ENCODE measurements around the gene P4HTM. TPM values are rescaled to one million over a fixed set of nuclear protein-coding genes. Genes with fewer than 3 reads are reported as not detected.

Gene P4HTM
- total and polyA plus RNA-seq, 2 donors (not counting 3 experiments of a cell fraction or from before 2014, with no cell fraction given): 23.0 to 32.7 TPM

GRCh38 chr3:49007771-49008528 lies 17.9 kb downstream of the P4HTM start:
- H3K79me2 ChIP-seq (ENCODE audit: control insufficient read depth, insufficient read depth, low read length): peaks cover 35% of the 10 kb centered on the region
- CTCF ChIA-PET: interaction anchor here (0.9 to 12.8 kb wide), 8 partner anchors 8 to 441 kb away, joined by 4 to 254 read pairs (median 9); partner anchors contain the start of genes DALRD3, IMPDH2, NDUFAF3 and P4HTM

More at GRCh38 chr3:49007771-49008528, 17.9 kb downstream of the P4HTM start:
- Histone ChIP-seq H3K9ac (replicated peaks; ENCODE audit: extremely low read depth, insufficient read depth, low read length) (peak overlapping the region; percentile 96), H3K27me3 (ENCODE audit: control insufficient read depth in 2 of 2, insufficient read depth in 2 of 2, low read length in 2 of 2) (no peaks in the 10 kb centered on the region), H3K36me3 (ENCODE audit: control insufficient read depth in 2 of 2, extremely low read depth in 1 of 2, insufficient read depth in 2 of 2, low read length in 2 of 2) (peaks cover 0 to 16% of the 10 kb centered on the region in 2 experiments), H2AFZ (ENCODE audit: low read depth, low read length) (peak overlapping the region; percentile 0), H3K4me2 (ENCODE audit: insufficient read depth, low read length) (peak overlapping the region; percentile 70), H3K9me3 (replicated peaks; ENCODE audit: control insufficient read depth, insufficient read depth, low read length) (no peaks in the 10 kb centered on the region), H3K4me1 (ENCODE audit: control insufficient read depth, extremely low read depth, insufficient read depth, low read length) (peaks cover 15% of the 10 kb centered on the region), H4K20me1 (replicated peaks; ENCODE audit: control insufficient read depth, extremely low read depth, insufficient read depth, low read length) (no peaks in the 10 kb centered on the region), H3K4me3 (replicated peaks in 1 of 3; ENCODE audit: insufficient read depth in 1 of 3, low read depth in 1 of 3, low read length in 3 of 3) (peak overlapping the region; percentile 39 to 93 (median 46)), H3K27ac (ENCODE audit: insufficient read depth, low read depth, low read length) (peak overlapping the region; percentile 57), H3K9me1 (replicated peaks; ENCODE audit: control insufficient read depth, extremely low read depth, insufficient read depth, low read length) (no peaks in the 10 kb centered on the region)
- dilution Hi-C loops (cut with MboI; ENCODE audit: extremely low pct_ligation_motif_present, low sequenced_read_pairs) (no loop called here), intact Hi-C loops (cut with micrococcal nuclease) (loop anchor here (1.0 kb wide), 3 partner anchors 13 to 21 kb away; partner anchors contain the start of gene IMPDH2)
- POLR2A ChIA-PET: interaction anchor here (1.4 to 3.7 kb wide), 6 partner anchors 9 to 21 kb away, joined by 8 to 40 read pairs (median 13); partner anchors contain the start of genes DALRD3, IMPDH2, NDUFAF3 and P4HTM
- FAIRE-seq (no peak), DNase-seq (ENCODE audit: low read depth, low spot score) (peak; percentile 75)
- no TSS peak for BruUV-seq (replicated peaks)
- TF ChIP-seq, protein P1, sequence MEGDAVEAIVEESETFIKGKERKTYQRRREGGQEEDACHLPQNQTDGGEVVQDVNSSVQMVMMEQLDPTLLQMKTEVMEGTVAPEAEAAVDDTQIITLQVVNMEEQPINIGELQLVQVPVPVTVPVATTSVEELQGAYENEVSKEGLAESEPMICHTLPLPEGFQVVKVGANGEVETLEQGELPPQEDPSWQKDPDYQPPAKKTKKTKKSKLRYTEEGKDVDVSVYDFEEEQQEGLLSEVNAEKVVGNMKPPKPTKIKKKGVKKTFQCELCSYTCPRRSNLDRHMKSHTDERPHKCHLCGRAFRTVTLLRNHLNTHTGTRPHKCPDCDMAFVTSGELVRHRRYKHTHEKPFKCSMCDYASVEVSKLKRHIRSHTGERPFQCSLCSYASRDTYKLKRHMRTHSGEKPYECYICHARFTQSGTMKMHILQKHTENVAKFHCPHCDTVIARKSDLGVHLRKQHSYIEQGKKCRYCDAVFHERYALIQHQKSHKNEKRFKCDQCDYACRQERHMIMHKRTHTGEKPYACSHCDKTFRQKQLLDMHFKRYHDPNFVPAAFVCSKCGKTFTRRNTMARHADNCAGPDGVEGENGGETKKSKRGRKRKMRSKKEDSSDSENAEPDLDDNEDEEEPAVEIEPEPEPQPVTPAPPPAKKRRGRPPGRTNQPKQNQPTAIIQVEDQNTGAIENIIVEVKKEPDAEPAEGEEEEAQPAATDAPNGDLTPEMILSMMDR (IDR thresholded peaks at IDR 0.05; ENCODE audit: extremely low read depth in 1 of 2, insufficient read depth in 1 of 2, low read depth in 1 of 2, low read length in 2 of 2): no peak
- TF ChIP-seq POLR2AphosphoS5 (IDR thresholded peaks at IDR 0.05; ENCODE audit: insufficient read depth, low read depth, low read length): peak; percentile 1

All from endothelial cell of umbilical vein (primary cell).